ENCODE measurements around the gene MTX3.

The MTX3 gene

DNA sequence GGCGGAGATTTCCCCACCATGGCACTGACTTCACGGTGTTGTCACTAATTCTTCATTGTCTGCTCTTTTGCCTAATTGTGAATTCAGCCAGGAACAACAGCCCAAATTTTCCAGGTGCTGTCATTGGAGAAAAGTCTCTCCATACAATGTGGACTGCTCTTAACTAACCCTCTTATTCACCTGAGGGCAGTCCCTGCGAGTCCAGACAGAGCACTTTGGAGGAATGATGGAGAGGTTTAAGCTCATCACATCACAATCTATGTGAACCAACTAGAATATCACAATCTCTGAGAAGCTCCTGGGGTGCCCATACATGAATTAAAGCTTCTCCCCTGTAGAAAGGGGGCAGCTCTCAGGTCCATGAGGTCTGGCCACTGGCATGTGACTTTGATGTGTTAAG, 56.4 kb downstream of the MTX3 start:
- no peak for DNase-seq (ENCODE audit: low spot score)

DNA sequence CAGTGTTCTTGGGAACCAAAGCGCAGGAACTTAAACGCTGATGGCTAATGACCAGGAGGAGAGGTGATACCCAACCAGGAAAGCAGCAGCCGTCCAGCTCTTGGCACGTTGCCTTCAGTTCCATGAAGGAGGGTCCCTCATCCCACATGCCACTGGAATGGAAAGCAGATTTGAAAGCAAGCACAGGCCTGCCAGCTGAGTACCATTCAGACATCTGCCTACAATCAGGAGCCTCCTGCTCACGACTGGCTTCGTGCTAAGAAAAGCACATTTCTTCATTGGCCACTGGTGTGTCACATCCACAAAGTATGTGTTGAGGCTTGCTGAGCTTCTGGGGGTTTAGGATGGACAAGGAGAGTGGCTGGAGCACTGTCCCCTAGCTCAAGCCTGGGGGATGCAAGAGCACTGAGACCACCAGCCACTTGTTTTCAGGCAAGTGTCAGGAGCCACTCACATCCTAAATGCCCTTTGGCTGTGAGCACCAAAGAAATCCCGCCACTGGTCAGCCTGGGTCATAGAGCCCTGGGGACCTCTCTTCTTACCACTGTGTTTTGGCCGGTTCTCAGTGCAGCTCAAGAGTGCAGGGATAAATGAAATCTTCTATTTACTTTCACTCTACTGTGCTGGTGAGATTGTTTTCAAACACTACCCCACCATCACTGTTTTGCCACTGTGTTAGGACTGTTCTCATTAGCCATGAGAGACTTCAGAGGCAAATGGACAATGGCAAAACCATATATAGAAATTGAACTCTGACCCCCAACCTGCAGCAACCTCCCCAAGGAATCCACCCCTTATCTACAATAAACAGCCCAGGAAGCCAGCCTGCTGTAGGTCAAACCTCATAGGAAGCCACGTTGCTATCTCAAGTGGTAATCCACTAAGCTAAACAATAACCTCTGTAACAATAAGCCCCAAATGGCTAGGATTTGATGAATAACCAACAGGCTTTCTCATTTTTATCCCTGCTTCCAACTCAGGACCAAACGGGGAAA, 58.3 kb downstream of the MTX3 start:
- DNase-seq (ENCODE audit: low spot score): no peak

DNA sequence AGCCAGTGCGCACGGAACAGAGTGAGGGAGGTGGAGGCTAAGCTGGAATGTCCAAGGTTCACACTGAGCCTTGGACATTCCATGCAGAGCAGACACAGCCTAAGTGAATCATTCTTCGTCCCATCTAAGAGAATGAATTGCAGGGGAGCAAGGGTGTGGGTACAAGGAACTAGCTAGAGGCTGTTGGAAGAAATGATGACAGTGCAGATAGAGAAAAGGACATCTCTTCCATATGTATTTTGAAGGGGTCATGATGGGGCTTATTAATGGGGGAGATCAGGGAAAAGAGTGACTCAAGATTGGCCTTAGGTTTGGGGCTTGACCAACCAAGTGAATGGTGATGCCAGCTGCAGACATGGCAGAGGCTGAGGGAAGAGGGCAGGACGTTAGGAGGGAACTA, 59.2 kb downstream of the MTX3 start:
- no peak for DNase-seq (ENCODE audit: low spot score)

DNA sequence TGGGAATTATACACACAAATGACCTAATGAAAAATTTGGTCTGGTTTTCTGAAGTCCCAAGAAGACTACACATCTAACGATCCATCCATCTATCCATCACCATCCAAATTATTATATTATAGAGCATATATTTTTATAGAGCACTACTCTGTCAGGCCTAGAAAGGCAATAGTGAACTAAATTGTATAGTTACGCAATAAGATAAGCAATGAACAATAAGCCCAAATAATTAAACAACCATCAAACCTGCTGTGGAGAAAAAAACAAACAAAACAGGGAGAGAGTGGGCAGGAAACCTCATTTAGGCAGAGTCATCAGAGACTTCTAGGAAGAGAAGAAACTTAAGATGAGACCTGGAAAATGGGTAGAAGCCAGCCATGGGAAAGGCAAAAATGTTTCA, 59.7 kb downstream of the MTX3 start:
- no peak for DNase-seq (ENCODE audit: low spot score)

DNA sequence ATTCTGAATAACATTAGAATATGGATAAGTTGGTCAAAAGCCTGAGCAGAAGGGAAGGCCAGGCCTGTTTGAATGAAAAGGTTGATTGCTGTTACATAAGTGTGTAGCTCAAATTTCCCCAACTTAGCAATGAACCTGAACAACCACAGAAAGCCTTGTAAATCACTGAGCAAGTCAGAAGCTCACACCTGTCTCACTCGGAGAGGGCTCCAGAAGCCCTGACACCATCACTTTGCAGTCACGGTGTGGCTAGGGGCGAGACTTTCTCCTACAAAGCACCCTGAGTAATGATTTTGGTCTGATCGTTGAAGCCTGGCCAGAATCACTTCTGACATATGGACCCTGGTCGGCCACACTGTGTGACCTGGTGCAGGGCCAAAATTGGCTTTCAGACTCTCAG, 62.0 kb downstream of the MTX3 start:
- no peak for DNase-seq (ENCODE audit: low spot score)

All from COLO829 (cell line).